Measurements from ENCODE around the gene NXPE2. TPM values are rescaled to one million over a fixed set of nuclear protein-coding genes. Genes with fewer than 3 reads are reported as not detected.

The NXPE2 gene
- total and polyA plus RNA-seq, 5 donors from 2014 or later = not detected

DNA sequence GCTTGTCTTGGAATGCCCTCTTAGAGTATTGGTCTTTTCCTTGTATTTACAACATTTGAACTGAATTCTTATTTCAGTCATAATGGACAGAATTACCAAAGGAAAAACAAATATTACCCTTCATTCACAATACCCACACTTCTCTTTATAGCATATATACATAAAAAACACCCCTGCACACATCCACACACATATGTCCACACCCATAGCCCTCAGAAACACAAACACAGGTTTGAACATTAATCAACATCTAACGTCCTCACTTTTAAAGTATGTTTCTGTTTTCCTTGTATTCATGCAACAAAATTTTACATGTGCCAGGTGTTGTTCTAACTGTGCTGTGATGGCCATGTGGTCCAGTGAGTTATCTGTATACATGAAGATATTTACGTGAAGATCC lies 11.6 kb upstream of the NXPE2 start:
- Mint-ChIP-seq H3K27ac (no peak overlapping the region), H3K4me1 (no peaks in the 10 kb centered on the region), H3K9me3 (peaks cover 0 to 10% (median 3%) of the 10 kb centered on the region in 7 donors), H3K4me3 (no peak overlapping the region), H3K27me3 (no peaks in the 10 kb centered on the region), H3K36me3 (no peaks in the 10 kb centered on the region)
- Histone ChIP-seq H3K27me3 (ENCODE audit: control insufficient read depth, insufficient read depth, low read length) (no peaks in the 10 kb centered on the region), H3K27ac (ENCODE audit: insufficient read depth, low read length, poor library complexity, severe bottlenecking) (no peak overlapping the region), H3K9me3 (ENCODE audit: control insufficient read depth in 2 of 2, low read length in 2 of 2) (no peaks in the 10 kb centered on the region), H3K4me1 (ENCODE audit: control insufficient read depth, insufficient read depth, low read length, poor library complexity, severe bottlenecking) (no peaks in the 10 kb centered on the region), H3K4me3 (ENCODE audit: low read depth, low read length) (no peak overlapping the region), H3K36me3 (ENCODE audit: control insufficient read depth, insufficient read depth, low read length) (no peaks in the 10 kb centered on the region)
- DNase-seq (no peak), ATAC-seq (ENCODE audit: low read depth in 2 of 2) (no peak)

DNA sequence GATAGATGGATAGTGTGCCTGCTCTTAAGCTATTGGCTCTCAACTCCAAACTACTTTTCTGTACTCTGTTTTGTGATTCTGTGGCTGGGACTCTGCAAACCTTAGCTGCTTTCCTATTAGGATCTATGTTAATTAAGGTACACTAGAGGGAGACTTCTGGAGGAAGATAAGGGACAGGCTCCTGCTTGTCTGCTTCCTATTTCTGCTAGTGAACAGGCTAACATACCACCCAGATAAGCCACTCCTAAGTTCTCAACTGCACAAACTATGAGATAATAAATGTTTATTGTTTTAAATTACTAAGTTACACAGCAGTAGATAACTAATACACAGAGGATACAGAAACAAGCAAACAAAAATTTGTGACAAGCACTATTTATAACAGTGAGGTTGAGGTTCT lies 10.2 kb upstream of the NXPE2 start:
- no peaks in the 10 kb centered on the region for H3K36me3 Mint-ChIP-seq

DNA sequence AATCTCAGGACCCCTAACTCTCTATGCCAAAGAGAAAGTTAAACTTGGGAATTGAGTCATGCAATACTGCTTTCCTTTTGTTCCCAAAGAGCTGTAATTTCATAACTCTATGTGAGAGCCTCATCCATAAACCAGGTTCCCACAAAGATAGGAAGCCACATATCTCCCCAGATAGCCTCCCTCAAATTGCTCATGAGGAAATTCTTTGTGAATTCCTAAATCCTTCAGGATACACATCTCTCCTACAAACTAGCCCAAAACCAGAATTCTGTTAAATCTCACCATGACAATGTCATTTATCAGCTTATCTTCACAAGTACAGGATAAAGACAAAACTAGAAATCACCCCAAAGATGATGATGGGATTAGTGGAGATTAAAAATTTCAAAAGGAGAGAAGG lies 4.7 kb upstream of the NXPE2 start:
- Histone ChIP-seq H3K27ac (ENCODE audit: insufficient read depth, low read length, poor library complexity, severe bottlenecking) (no peak overlapping the region), H3K4me1 (ENCODE audit: control insufficient read depth, insufficient read depth, low read length, poor library complexity, severe bottlenecking) (no peaks in the 10 kb centered on the region), H3K27me3 (ENCODE audit: control insufficient read depth, insufficient read depth, low read length) (no peaks in the 10 kb centered on the region), H3K9me3 (ENCODE audit: control insufficient read depth in 2 of 2, low read length in 2 of 2) (no peaks in the 10 kb centered on the region), H3K4me3 (ENCODE audit: low read depth, low read length) (no peak overlapping the region), H3K36me3 (ENCODE audit: control insufficient read depth, insufficient read depth, low read length) (no peaks in the 10 kb centered on the region)
- H3K4me1 Mint-ChIP-seq = no peaks in the 10 kb centered on the region
- no peak overlapping the region for H3K27ac Mint-ChIP-seq
- H3K36me3 Mint-ChIP-seq = no peaks in the 10 kb centered on the region
- DNase-seq = no peak
- no peak overlapping the region for H3K4me3 Mint-ChIP-seq
- no peaks in the 10 kb centered on the region for H3K27me3 Mint-ChIP-seq
- H3K9me3 Mint-ChIP-seq = peaks cover 0 to 8% (median 6%) of the 10 kb centered on the region in 7 donors
- ATAC-seq (ENCODE audit: low read depth in 2 of 2) = no peak

More for the DNA sequence above, 10.2 kb upstream of the NXPE2 start:
- no peaks in the 10 kb centered on the region for H3K36me3 ChIP-seq (ENCODE audit: control insufficient read depth, insufficient read depth, low read length)
- ATAC-seq (ENCODE audit: low read depth in 2 of 2) (no peak), DNase-seq (no peak)
- no peak overlapping the region for H3K4me3 Mint-ChIP-seq
- peaks cover 0 to 8% (median 4%) of the 10 kb centered on the region in 7 donors for H3K9me3 Mint-ChIP-seq
- no peaks in the 10 kb centered on the region for H3K4me1 ChIP-seq (ENCODE audit: control insufficient read depth, insufficient read depth, low read length, poor library complexity, severe bottlenecking)
- H3K27ac Mint-ChIP-seq = no peak overlapping the region
- H3K4me3 ChIP-seq (ENCODE audit: low read depth, low read length) = no peak overlapping the region
- H3K27ac ChIP-seq (ENCODE audit: insufficient read depth, low read length, poor library complexity, severe bottlenecking) = no peak overlapping the region
- H3K27me3 Mint-ChIP-seq = no peaks in the 10 kb centered on the region
- H3K27me3 ChIP-seq (ENCODE audit: control insufficient read depth, insufficient read depth, low read length) = no peaks in the 10 kb centered on the region
- H3K9me3 ChIP-seq (ENCODE audit: control insufficient read depth in 2 of 2, low read length in 2 of 2) = no peaks in the 10 kb centered on the region
- no peaks in the 10 kb centered on the region for H3K4me1 Mint-ChIP-seq

DNA sequence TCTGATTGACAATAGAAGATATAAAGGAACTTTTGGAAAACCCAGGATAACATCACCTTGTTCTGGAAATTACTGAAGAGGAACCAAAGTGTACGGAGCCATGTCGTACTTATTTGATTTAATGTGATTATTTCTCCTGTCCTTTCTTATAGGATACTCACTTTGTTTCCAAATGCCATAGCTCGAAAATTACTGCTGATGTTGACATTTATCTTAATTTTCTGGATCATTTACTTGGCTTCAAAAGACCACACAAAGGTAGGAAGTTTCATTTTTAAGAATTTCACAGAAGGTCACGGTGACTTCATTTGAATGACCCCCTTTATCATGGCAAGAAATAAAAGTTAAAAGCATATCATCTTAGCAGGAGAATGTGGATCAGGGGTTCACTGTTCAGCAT lies 1.2 kb downstream of the NXPE2 start:
- no peak overlapping the region for H3K4me3 ChIP-seq (ENCODE audit: low read depth, low read length)
- DNase-seq = no peak
- H3K4me1 ChIP-seq (ENCODE audit: control insufficient read depth, insufficient read depth, low read length, poor library complexity, severe bottlenecking) = no peaks in the 10 kb centered on the region
- Mint-ChIP-seq H3K27ac (no peak overlapping the region), H3K4me1 (peaks cover 0 to 3% (median 0%) of the 10 kb centered on the region in 4 donors), H3K36me3 (no peaks in the 10 kb centered on the region), H3K9me3 (peaks cover 0 to 6% (median 4%) of the 10 kb centered on the region in 7 donors), H3K4me3 (no peak overlapping the region), H3K27me3 (no peaks in the 10 kb centered on the region)
- no peak for ATAC-seq (ENCODE audit: low read depth in 2 of 2)
- no peak overlapping the region for H3K27ac ChIP-seq (ENCODE audit: insufficient read depth, low read length, poor library complexity, severe bottlenecking)
- no peaks in the 10 kb centered on the region for H3K9me3 ChIP-seq (ENCODE audit: control insufficient read depth in 2 of 2, low read length in 2 of 2)
- no peaks in the 10 kb centered on the region for H3K36me3 ChIP-seq (ENCODE audit: control insufficient read depth, insufficient read depth, low read length)
- H3K27me3 ChIP-seq (ENCODE audit: control insufficient read depth, insufficient read depth, low read length) = no peaks in the 10 kb centered on the region

DNA sequence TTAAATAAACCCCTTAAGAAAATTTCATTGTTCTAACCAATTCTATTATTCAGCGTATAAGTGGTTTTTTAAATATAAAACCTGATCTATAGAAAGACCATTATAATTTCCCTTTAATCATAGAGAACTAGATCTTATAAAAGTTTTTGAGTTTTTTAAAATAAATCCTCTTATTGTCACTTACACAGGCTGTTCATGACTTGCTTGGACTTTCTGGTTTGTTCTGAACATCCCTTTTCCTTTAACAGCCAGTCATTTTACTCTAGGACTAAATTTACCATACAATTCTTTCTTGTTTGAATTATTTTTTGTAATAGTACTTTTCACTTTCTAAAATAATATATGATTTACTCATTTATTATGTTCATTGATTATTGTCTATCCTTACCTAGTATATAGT lies 4.7 kb downstream of the NXPE2 start:
- Mint-ChIP-seq H3K36me3 (no peaks in the 10 kb centered on the region), H3K27ac (no peak overlapping the region), H3K9me3 (peaks cover 2 to 5% (median 4%) of the 10 kb centered on the region in 7 donors), H3K4me3 (no peak overlapping the region), H3K27me3 (no peaks in the 10 kb centered on the region), H3K4me1 (peaks cover 0 to 3% (median 0%) of the 10 kb centered on the region in 4 donors)
- H3K9me3 ChIP-seq (ENCODE audit: control insufficient read depth in 2 of 2, low read length in 2 of 2) = no peaks in the 10 kb centered on the region
- ATAC-seq (ENCODE audit: low read depth in 2 of 2) = no peak
- no peaks in the 10 kb centered on the region for H3K36me3 ChIP-seq (ENCODE audit: control insufficient read depth, insufficient read depth, low read length)
- H3K4me1 ChIP-seq (ENCODE audit: control insufficient read depth, insufficient read depth, low read length, poor library complexity, severe bottlenecking) = no peaks in the 10 kb centered on the region
- no peak for DNase-seq
- H3K4me3 ChIP-seq (ENCODE audit: low read depth, low read length) = no peak overlapping the region
- no peak overlapping the region for H3K27ac ChIP-seq (ENCODE audit: insufficient read depth, low read length, poor library complexity, severe bottlenecking)
- no peaks in the 10 kb centered on the region for H3K27me3 ChIP-seq (ENCODE audit: control insufficient read depth, insufficient read depth, low read length)

DNA sequence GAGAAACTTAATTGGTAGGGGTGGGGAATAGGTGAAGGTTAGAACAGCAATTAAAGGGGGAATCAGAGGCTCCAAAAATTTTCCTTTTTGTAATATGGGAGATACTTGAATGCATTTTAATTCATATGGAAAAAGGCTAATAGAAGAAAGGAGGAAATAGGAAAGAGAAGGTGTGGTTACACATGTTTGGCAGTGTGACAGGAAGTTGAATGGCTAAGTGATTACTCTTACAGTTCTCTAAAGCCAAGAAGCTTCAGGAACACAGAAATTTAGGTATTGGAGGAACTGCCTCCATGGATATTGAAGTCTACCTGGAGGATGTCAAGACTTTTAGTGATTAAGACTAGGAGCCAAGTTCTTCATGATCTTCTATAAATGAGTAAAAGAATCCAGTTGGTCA lies 6.3 kb downstream of the NXPE2 start:
- Histone ChIP-seq H3K27ac (ENCODE audit: insufficient read depth, low read length, poor library complexity, severe bottlenecking) (no peak overlapping the region), H3K9me3 (ENCODE audit: control insufficient read depth in 2 of 2, low read length in 2 of 2) (no peaks in the 10 kb centered on the region), H3K4me1 (ENCODE audit: control insufficient read depth, insufficient read depth, low read length, poor library complexity, severe bottlenecking) (no peaks in the 10 kb centered on the region), H3K4me3 (ENCODE audit: low read depth, low read length) (no peak overlapping the region), H3K27me3 (ENCODE audit: control insufficient read depth, insufficient read depth, low read length) (no peaks in the 10 kb centered on the region), H3K36me3 (ENCODE audit: control insufficient read depth, insufficient read depth, low read length) (no peaks in the 10 kb centered on the region)
- H3K4me1 Mint-ChIP-seq = peaks cover 0 to 3% (median 0%) of the 10 kb centered on the region in 4 donors
- no peak overlapping the region for H3K4me3 Mint-ChIP-seq
- no peak for DNase-seq
- no peaks in the 10 kb centered on the region for H3K27me3 Mint-ChIP-seq
- H3K36me3 Mint-ChIP-seq = no peaks in the 10 kb centered on the region
- no peak for ATAC-seq (ENCODE audit: low read depth in 2 of 2)
- H3K27ac Mint-ChIP-seq = no peak overlapping the region
- peaks cover 2 to 5% (median 4%) of the 10 kb centered on the region in 7 donors for H3K9me3 Mint-ChIP-seq

DNA sequence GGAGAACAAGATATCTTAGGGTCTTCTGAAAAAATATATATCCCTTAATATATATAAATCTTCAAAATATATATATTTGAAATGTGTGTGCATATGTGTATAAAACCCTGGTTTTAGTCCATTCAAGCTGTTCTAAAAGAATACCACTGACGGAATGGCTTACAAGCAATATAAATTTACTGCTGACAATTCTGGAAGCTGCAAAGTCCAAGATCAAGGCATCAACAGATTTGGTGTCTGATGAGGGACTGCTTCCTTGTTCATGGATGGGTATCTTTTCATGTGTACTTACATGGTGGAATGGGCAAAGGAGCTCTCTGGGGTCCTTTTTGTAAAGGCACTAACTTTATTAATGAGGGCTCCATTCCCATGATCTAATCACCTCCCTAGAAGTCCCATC lies 6.8 kb downstream of the NXPE2 start:
- no peaks in the 10 kb centered on the region for H3K36me3 Mint-ChIP-seq
- H3K27me3 Mint-ChIP-seq = no peaks in the 10 kb centered on the region
- no peaks in the 10 kb centered on the region for H3K36me3 ChIP-seq (ENCODE audit: control insufficient read depth, insufficient read depth, low read length)
- H3K27ac Mint-ChIP-seq = no peak overlapping the region
- DNase-seq (no peak), ATAC-seq (ENCODE audit: low read depth in 2 of 2) (no peak)
- H3K27me3 ChIP-seq (ENCODE audit: control insufficient read depth, insufficient read depth, low read length) = no peaks in the 10 kb centered on the region
- no peaks in the 10 kb centered on the region for H3K9me3 ChIP-seq (ENCODE audit: control insufficient read depth in 2 of 2, low read length in 2 of 2)
- no peaks in the 10 kb centered on the region for H3K4me1 ChIP-seq (ENCODE audit: control insufficient read depth, insufficient read depth, low read length, poor library complexity, severe bottlenecking)
- peaks cover 2 to 5% (median 4%) of the 10 kb centered on the region in 7 donors for H3K9me3 Mint-ChIP-seq
- H3K4me3 ChIP-seq (ENCODE audit: low read depth, low read length) = no peak overlapping the region
- H3K4me1 Mint-ChIP-seq = peaks cover 0 to 3% (median 0%) of the 10 kb centered on the region in 4 donors
- H3K27ac ChIP-seq (ENCODE audit: insufficient read depth, low read length, poor library complexity, severe bottlenecking) = no peak overlapping the region
- no peak overlapping the region for H3K4me3 Mint-ChIP-seq

DNA sequence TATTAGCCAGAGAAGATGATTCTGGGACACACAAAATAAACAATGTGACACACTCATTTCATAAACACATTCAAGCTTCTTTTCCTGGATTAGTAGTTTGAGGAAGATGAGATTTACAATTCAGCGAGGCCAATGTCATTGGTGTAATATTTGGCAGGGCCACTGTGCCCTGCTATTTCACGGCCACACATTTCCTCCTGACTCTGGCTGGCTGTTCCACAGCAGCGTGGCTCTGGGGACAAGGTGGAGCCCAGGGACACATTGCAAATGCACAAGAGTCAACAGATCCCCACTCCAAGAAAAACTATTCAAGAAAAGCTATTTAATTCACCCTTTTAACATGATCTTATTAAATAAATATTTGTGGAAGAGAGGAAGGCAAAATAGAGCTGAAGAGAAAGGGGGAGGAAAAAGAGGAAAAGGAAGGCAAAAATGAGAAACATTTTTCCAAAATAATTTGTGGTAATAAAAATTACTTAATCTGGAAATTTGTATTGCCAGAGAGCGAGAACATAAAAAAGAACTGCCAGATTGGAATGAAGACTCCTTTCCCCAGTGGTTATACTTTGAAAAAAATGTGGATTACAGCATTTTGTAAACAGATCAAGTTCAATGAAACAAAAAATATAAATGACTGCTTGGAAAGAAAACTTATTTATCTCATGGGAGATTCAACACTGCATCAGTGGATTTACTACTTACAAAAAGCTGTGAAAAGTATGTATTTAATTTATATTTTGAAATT lies 27.1 kb downstream of the NXPE2 start:
- Histone ChIP-seq H3K4me3 (ENCODE audit: low read depth, low read length) (no peak overlapping the region), H3K36me3 (ENCODE audit: control insufficient read depth, insufficient read depth, low read length) (no peaks in the 10 kb centered on the region), H3K4me1 (ENCODE audit: control insufficient read depth, insufficient read depth, low read length, poor library complexity, severe bottlenecking) (no peaks in the 10 kb centered on the region), H3K9me3 (ENCODE audit: control insufficient read depth in 2 of 2, low read length in 2 of 2) (no peaks in the 10 kb centered on the region), H3K27ac (ENCODE audit: insufficient read depth, low read length, poor library complexity, severe bottlenecking) (no peak overlapping the region), H3K27me3 (ENCODE audit: control insufficient read depth, insufficient read depth, low read length) (no peaks in the 10 kb centered on the region)
- Mint-ChIP-seq H3K4me1 (no peaks in the 10 kb centered on the region), H3K27me3 (no peaks in the 10 kb centered on the region), H3K36me3 (no peaks in the 10 kb centered on the region), H3K27ac (no peak overlapping the region), H3K4me3 (no peak overlapping the region), H3K9me3 (peaks cover 0 to 5% (median 3%) of the 10 kb centered on the region in 7 donors)
- ATAC-seq (ENCODE audit: low read depth in 2 of 2) (no peak), DNase-seq (no peak)

All from CD4-positive, CD25-positive, alpha-beta regulatory T cell (primary cell).